ENCODE measurements around the gene TSSC4.

The TSSC4 gene

GRCh38 chr11:2401436-2401984 is 960 bp downstream of the TSSC4 start:
- POLR2A ChIA-PET, result interaction anchor here (1.4 to 4.5 kb wide), 7 partner anchors 9 to 131 kb away, joined by 4 to 30 read pairs (median 6); no protein-coding TSS in a partner anchor
- TF ChIP-seq CTBP1 (IDR thresholded peaks at IDR 0.05; ENCODE audit: borderline replicate concordance) (no peak), ZNF384 (IDR thresholded peaks at IDR 0.05) (no peak), ARNT (IDR thresholded peaks at IDR 0.05) (no peak), BHLHE40 (IDR thresholded peaks at IDR 0.05; ENCODE audit: borderline replicate concordance) (no peak), L3MBTL2 (conservative IDR thresholded peaks at IDR 0.05) (no peak), FOXM1 (IDR thresholded peaks at IDR 0.05; ENCODE audit: borderline replicate concordance) (no peak), TARDBP (IDR thresholded peaks at IDR 0.05) (no peak), LEF1 (IDR thresholded peaks at IDR 0.05; ENCODE audit: borderline replicate concordance) (no peak), HDGF (IDR thresholded peaks at IDR 0.05; ENCODE audit: borderline replicate concordance) (no peak), ELF4 (IDR thresholded peaks at IDR 0.05) (no peak), FOXA1 (IDR thresholded peaks at IDR 0.05) (no peak), SP1 (IDR thresholded peaks at IDR 0.05) (no peak)
- CTCF ChIA-PET, result interaction anchor here (0.5 to 2.9 kb wide), 3 partner anchors 19 to 128 kb away, joined by 3 to 27 read pairs (median 3); no protein-coding TSS in a partner anchor
- DNase-seq (ENCODE audit: extremely low spot score), result no peak

GRCh38 chr11:2402106-2402505 is 1.6 kb downstream of the TSSC4 start:
- CTCF ChIA-PET, result interaction anchor here (2.9 kb wide), 1 partner anchor 18 kb away, joined by 27 read pairs; no protein-coding TSS in a partner anchor
- DNase-seq (ENCODE audit: extremely low spot score), result no peak
- POLR2A ChIA-PET, result interaction anchor here (1.4 to 4.5 kb wide), 4 partner anchors 9 to 24 kb away, joined by 5 to 30 read pairs (median 8); no protein-coding TSS in a partner anchor
- no peak for TF ChIP-seq FOXA1 (IDR thresholded peaks at IDR 0.05)
- TF ChIP-seq ARNT (IDR thresholded peaks at IDR 0.05), result no peak
- TF ChIP-seq FOXK2 (IDR thresholded peaks at IDR 0.05), result no peak
- TF ChIP-seq CTBP1 (IDR thresholded peaks at IDR 0.05; ENCODE audit: borderline replicate concordance), result no peak
- no peak for TF ChIP-seq L3MBTL2 (conservative IDR thresholded peaks at IDR 0.05)
- TF ChIP-seq ZNF384 (IDR thresholded peaks at IDR 0.05), result no peak
- no peak for TF ChIP-seq PKNOX1 (IDR thresholded peaks at IDR 0.05)
- TF ChIP-seq FOXM1 (IDR thresholded peaks at IDR 0.05; ENCODE audit: borderline replicate concordance), result no peak
- TF ChIP-seq BHLHE40 (IDR thresholded peaks at IDR 0.05; ENCODE audit: borderline replicate concordance), result no peak
- no peak for TF ChIP-seq LEF1 (IDR thresholded peaks at IDR 0.05; ENCODE audit: borderline replicate concordance)
- no peak for TF ChIP-seq ELF4 (IDR thresholded peaks at IDR 0.05)
- TF ChIP-seq HDGF (IDR thresholded peaks at IDR 0.05; ENCODE audit: borderline replicate concordance), result no peak
- no peak for TF ChIP-seq NFRKB (IDR thresholded peaks at IDR 0.05)
- TF ChIP-seq SP1 (IDR thresholded peaks at IDR 0.05), result no peak
- TF ChIP-seq SUZ12 (IDR thresholded peaks at IDR 0.05), result no peak
- no peak for TF ChIP-seq TARDBP (IDR thresholded peaks at IDR 0.05)

- no peak for DNase-seq (ENCODE audit: extremely low spot score)
- CTCF ChIA-PET, result interaction anchor here (0.6 kb wide), 1 partner anchor 128 kb away, joined by 3 read pairs; no protein-coding TSS in a partner anchor
- POLR2A ChIA-PET, result interaction anchor here (4.5 kb wide), 1 partner anchor 17 kb away, joined by 30 read pairs; no protein-coding TSS in a partner anchor
- TF ChIP-seq HDGF (IDR thresholded peaks at IDR 0.05; ENCODE audit: borderline replicate concordance) (no peak), BHLHE40 (IDR thresholded peaks at IDR 0.05; ENCODE audit: borderline replicate concordance) (no peak), ZNF384 (IDR thresholded peaks at IDR 0.05) (no peak), CTBP1 (IDR thresholded peaks at IDR 0.05; ENCODE audit: borderline replicate concordance) (no peak), FOXK2 (IDR thresholded peaks at IDR 0.05) (no peak), FOXA1 (IDR thresholded peaks at IDR 0.05) (no peak), SP1 (IDR thresholded peaks at IDR 0.05) (no peak), FOXM1 (IDR thresholded peaks at IDR 0.05; ENCODE audit: borderline replicate concordance) (no peak), LEF1 (IDR thresholded peaks at IDR 0.05; ENCODE audit: borderline replicate concordance) (no peak), SUZ12 (IDR thresholded peaks at IDR 0.05) (no peak), NFRKB (IDR thresholded peaks at IDR 0.05) (no peak), PKNOX1 (IDR thresholded peaks at IDR 0.05) (no peak), TARDBP (IDR thresholded peaks at IDR 0.05) (no peak), ARNT (IDR thresholded peaks at IDR 0.05) (no peak), L3MBTL2 (conservative IDR thresholded peaks at IDR 0.05) (no peak), ELF4 (IDR thresholded peaks at IDR 0.05) (no peak)
These were observed 2.5 kb downstream of the TSSC4 start for GRCh38 chr11:2402890-2403645.

- TF ChIP-seq SUZ12 (IDR thresholded peaks at IDR 0.05) (no peak), FOXA1 (IDR thresholded peaks at IDR 0.05) (no peak), LEF1 (IDR thresholded peaks at IDR 0.05; ENCODE audit: borderline replicate concordance) (no peak)
- POLR2A ChIA-PET, result interaction anchor here (0.7 kb wide), 1 partner anchor 9 kb away, joined by 3 read pairs; no protein-coding TSS in a partner anchor
- CTCF ChIA-PET, result no interaction called here
- no peak for DNase-seq (ENCODE audit: extremely low spot score)
These were observed 4.2 kb downstream of the TSSC4 start for GRCh38 chr11:2404735-2405196.

- ChIA-PET POLR2A (no interaction called here), CTCF (no interaction called here)
These were observed 5.9 kb downstream of the TSSC4 start for GRCh38 chr11:2406451-2406850.

More at GRCh38 chr11:2406451-2406850, 5.9 kb downstream of the TSSC4 start:
- no peak for TF ChIP-seq CTBP1 (IDR thresholded peaks at IDR 0.05; ENCODE audit: borderline replicate concordance)
- TF ChIP-seq L3MBTL2 (conservative IDR thresholded peaks at IDR 0.05), result no peak
- TF ChIP-seq ARNT (IDR thresholded peaks at IDR 0.05), result no peak
- TF ChIP-seq FOXA1 (IDR thresholded peaks at IDR 0.05), result no peak
- TF ChIP-seq LEF1 (IDR thresholded peaks at IDR 0.05; ENCODE audit: borderline replicate concordance), result no peak
- TF ChIP-seq TARDBP (IDR thresholded peaks at IDR 0.05), result no peak
- TF ChIP-seq NFRKB (IDR thresholded peaks at IDR 0.05), result no peak
- no peak for TF ChIP-seq FOXK2 (IDR thresholded peaks at IDR 0.05)
- TF ChIP-seq ZNF384 (IDR thresholded peaks at IDR 0.05), result no peak
- no peak for TF ChIP-seq BHLHE40 (IDR thresholded peaks at IDR 0.05; ENCODE audit: borderline replicate concordance)
- TF ChIP-seq SUZ12 (IDR thresholded peaks at IDR 0.05), result no peak
- TF ChIP-seq PKNOX1 (IDR thresholded peaks at IDR 0.05), result no peak
- TF ChIP-seq ELF4 (IDR thresholded peaks at IDR 0.05), result no peak
- TF ChIP-seq SP1 (IDR thresholded peaks at IDR 0.05), result no peak
- TF ChIP-seq HDGF (IDR thresholded peaks at IDR 0.05; ENCODE audit: borderline replicate concordance), result no peak
- no peak for TF ChIP-seq FOXM1 (IDR thresholded peaks at IDR 0.05; ENCODE audit: borderline replicate concordance)
- DNase-seq (ENCODE audit: extremely low spot score), result no peak

Data from HEK293T (cell line).